Activated CD8-positive, alpha-beta T cell treated with anti-CD3 and anti-CD28 coated beads for 36 hours (primary cell): Measurements from ENCODE around the gene HABP4. TPM values are rescaled to one million over a fixed set of nuclear protein-coding genes. Genes with fewer than 3 reads are reported as not detected.
"Not testable (repeated sequence)": the region's sequence is repeated elsewhere in the genome, so short reads cannot be mapped to it uniquely, and the experiment has no call there.

Experiments
- ATAC-seq: fragments of 200-7000 bp; cut with Tn5 transposase; one replicate; pipeline ENCODE4 v1.10.0; 2021; ENCODE audit warnings: mild to moderate bottlenecking, moderate library complexity
- CTCF ChIA-PET: fragments of 350-600 bp; sonication (Branson Sonifier 250); formaldehyde crosslinking; loops from one replicate; lab custom pipeline; 2021; ENCODE audit warnings: antibody characterized with exemption; lab: Charles Lee
- POLR2A ChIA-PET: fragments of 350-600 bp; sonication (Branson Sonifier 250); formaldehyde crosslinking; loops from one replicate; lab custom pipeline; 2021; ENCODE audit warnings: antibody characterized with exemption; lab: Charles Lee
- DNase-seq: peaks from one replicate; pipeline ENCODE4 v3.0.0-alpha.2; 2020
- H3K27ac Mint-ChIP-seq: one replicate; pipeline ENCODE4 v1.8.0; 2021; ENCODE audit warnings: mild to moderate bottlenecking, mixed read lengths
- H3K27me3 Mint-ChIP-seq: one replicate; pipeline ENCODE4 v1.8.0; 2021; ENCODE audit warnings: mixed read lengths
- H3K36me3 Mint-ChIP-seq: one replicate; pipeline ENCODE4 v1.8.0; 2021; ENCODE audit warnings: low read depth, mixed read lengths
- H3K4me1 Mint-ChIP-seq: one replicate; pipeline ENCODE4 v1.8.0; 2021; ENCODE audit warnings: low read depth, mixed read lengths
- H3K4me3 Mint-ChIP-seq: one replicate; pipeline ENCODE4 v1.8.0; 2021; ENCODE audit warnings: mild to moderate bottlenecking, moderate library complexity, mixed read lengths
- H3K9me3 Mint-ChIP-seq: one replicate; pipeline ENCODE4 v1.8.0; 2021; ENCODE audit warnings: mixed read lengths
- intact Hi-C: fragments of 100-400 bp; cut with micrococcal nuclease; formaldehyde crosslinking; loops from one replicate; pipeline ENCODE4 v1.10.0; 2022
- total RNA-seq, 2 experiments: library from RNA; stranded (reverse); gene quantifications; one replicate each; pipeline ENCODE4 v1.2.3, GENCODE V29; 2021
- TF ChIP-seq, protein P1 (sequence below): fragments of 200-600 bp; IDR thresholded peaks from one replicate; pipeline ENCODE4 v1.8.0; 2022; ENCODE audit warnings: antibody characterized with exemption, mild to moderate bottlenecking

The HABP4 gene
- total RNA-seq, 2 experiments from 2014 or later: 7.0 to 8.3 TPM

DNA sequence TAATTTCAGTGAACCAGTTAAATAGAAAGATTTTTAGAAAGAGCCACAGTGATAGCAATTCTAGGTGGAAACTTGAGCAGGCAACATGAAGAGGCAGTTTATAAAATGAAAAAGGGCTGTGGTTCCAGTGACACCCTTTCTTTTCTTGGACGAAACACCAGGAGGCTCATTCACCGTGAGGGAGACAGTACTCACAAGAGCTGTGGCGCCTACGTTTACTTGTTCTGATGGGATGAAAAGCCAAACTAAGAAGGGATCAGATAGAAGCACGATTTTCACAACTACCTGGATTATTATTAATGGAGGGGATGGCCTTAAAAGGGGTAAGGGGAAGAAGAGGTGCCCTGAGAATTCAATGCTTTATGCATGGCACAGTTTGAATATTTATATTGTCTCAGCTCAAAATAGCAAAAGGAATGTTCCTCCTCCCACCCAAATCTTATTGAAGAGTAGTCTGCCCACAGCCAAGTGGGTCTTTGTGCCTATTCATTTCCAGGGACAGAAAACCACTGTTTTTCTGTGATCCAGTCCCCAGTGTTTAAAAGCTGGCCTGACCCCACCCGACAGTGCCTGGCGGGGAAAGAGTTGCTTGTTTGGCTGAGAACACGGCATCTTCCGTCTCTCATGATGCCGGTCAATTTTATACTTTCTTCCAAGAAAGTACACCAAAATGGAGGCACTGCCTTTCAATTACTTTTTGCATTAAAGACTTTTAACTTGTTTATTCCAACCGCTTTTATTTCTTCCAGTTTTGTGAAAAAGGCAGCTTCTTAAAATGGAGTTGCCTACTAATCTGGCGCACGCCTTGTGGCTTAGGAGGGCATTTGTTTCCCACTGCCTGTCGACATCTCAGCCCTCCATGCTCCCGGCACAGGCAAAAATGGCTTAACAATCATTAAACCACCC is 51.9 kb downstream of the HABP4 start:
- no peaks in the 10 kb centered on the region for H3K9me3 Mint-ChIP-seq
- no peak overlapping the region for H3K4me3 Mint-ChIP-seq
- no peak for DNase-seq
- H3K27me3 Mint-ChIP-seq: no peaks in the 10 kb centered on the region
- POLR2A ChIA-PET: no interaction called here
- H3K4me1 Mint-ChIP-seq: no peaks in the 10 kb centered on the region
- no peak for ATAC-seq
- H3K27ac Mint-ChIP-seq: no peak overlapping the region
- intact Hi-C loops: no loop called here
- CTCF ChIA-PET: no interaction called here
- TF ChIP-seq, protein P1, sequence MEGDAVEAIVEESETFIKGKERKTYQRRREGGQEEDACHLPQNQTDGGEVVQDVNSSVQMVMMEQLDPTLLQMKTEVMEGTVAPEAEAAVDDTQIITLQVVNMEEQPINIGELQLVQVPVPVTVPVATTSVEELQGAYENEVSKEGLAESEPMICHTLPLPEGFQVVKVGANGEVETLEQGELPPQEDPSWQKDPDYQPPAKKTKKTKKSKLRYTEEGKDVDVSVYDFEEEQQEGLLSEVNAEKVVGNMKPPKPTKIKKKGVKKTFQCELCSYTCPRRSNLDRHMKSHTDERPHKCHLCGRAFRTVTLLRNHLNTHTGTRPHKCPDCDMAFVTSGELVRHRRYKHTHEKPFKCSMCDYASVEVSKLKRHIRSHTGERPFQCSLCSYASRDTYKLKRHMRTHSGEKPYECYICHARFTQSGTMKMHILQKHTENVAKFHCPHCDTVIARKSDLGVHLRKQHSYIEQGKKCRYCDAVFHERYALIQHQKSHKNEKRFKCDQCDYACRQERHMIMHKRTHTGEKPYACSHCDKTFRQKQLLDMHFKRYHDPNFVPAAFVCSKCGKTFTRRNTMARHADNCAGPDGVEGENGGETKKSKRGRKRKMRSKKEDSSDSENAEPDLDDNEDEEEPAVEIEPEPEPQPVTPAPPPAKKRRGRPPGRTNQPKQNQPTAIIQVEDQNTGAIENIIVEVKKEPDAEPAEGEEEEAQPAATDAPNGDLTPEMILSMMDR: no peak
- H3K36me3 Mint-ChIP-seq: no peaks in the 10 kb centered on the region

DNA sequence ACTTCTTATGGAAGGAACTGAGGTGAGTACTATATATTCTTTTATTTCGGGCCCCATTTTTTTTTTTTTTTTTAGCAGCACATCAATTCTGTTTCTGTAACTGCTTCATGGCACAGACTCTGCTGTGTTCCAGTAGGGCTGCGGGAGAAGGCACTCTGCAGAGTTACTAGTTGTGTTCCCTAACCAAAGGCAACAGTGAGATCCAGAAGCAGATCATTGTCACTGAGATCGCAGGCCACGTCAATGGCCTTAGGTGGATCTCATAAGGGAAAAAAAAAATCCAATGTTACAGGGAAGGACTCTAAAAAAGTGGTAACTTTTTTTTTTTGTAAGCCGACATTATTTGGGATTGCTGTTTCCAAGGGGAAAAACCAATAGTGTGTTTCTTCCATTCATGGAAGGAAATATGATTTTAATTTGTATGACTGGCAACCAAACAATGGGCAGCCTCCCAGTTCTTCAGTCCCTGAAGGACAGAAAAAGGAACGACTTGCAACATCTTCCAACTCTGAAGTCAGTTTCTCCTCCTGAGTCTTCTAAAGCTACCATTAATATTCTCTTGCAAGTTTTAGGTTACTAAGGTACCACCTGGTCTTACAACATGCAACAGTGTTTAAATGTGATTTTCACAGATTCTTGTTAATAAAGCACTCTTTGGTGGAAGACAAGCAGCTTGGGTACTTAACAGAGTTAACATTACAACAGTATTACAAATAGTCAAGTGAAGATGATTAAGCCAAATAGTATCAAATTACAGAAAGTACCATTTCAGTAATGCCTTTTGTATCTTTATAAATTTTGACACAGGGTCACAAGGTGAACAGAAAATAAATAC is 52.8 kb downstream of the HABP4 start:
- CTCF ChIA-PET: no interaction called here

DNA sequence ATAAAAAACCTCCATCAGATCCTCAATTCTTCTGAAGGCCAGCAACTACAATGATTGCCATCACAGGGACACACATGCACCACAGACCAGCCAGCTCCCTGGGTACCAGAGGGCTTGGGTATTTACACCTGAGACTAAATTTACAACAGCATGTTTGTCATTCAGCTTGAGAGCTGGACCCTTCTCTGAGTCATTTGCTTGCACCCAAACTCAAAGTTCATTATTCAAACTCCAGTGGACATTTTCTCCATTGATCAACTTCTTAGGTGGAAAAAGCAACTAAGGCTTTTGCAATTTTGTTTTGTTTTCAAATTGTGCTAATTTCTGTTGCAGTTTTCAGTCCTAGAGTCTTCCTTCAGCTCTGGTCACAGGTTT is 53.4 kb downstream of the HABP4 start:
- CTCF ChIA-PET, H3K27ac Mint-ChIP-seq, DNase-seq, POLR2A ChIA-PET, intact Hi-C loops, H3K27me3 Mint-ChIP-seq, H3K4me3 Mint-ChIP-seq, ATAC-seq, H3K4me1 Mint-ChIP-seq, H3K36me3 Mint-ChIP-seq, H3K9me3 Mint-ChIP-seq: not testable (repeated sequence)

More for the DNA sequence above, 52.8 kb downstream of the HABP4 start:
- Mint-ChIP-seq H3K27me3 (no peaks in the 10 kb centered on the region), H3K4me1 (no peaks in the 10 kb centered on the region), H3K36me3 (no peaks in the 10 kb centered on the region), H3K27ac (no peak overlapping the region), H3K4me3 (no peak overlapping the region), H3K9me3 (no peaks in the 10 kb centered on the region)
- DNase-seq: no peak
- no peak for ATAC-seq
- TF ChIP-seq, protein P1: no peak
- POLR2A ChIA-PET: no interaction called here
- intact Hi-C loops: no loop called here

DNA sequence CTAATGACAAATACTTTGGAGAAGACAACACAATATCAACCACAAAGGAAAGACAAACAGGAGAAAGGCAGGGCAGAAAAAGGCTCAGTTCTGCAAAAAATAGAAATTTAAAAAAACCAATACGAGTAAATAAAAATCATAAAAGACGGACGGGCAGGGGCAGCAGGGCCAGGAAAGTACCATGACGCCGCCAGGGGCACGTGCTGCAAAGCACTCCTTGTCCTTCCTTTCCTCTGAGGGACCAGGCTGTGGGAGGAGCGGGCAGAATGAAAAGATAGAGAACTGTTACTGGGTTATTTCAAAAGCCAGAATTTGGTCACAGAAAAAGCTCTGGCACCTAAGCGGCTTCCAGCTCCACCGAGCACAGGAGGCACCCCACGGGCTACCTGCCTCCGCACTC is 53.9 kb downstream of the HABP4 start:
- Mint-ChIP-seq H3K27ac (no peak overlapping the region), H3K4me3 (no peak overlapping the region), H3K36me3 (no peaks in the 10 kb centered on the region), H3K4me1 (no peaks in the 10 kb centered on the region), H3K9me3 (no peaks in the 10 kb centered on the region), H3K27me3 (no peaks in the 10 kb centered on the region)
- intact Hi-C loops: no loop called here
- DNase-seq (no peak), ATAC-seq (no peak)
- ChIA-PET CTCF (no interaction called here), POLR2A (no interaction called here)
- TF ChIP-seq, protein P1: no peak

DNA sequence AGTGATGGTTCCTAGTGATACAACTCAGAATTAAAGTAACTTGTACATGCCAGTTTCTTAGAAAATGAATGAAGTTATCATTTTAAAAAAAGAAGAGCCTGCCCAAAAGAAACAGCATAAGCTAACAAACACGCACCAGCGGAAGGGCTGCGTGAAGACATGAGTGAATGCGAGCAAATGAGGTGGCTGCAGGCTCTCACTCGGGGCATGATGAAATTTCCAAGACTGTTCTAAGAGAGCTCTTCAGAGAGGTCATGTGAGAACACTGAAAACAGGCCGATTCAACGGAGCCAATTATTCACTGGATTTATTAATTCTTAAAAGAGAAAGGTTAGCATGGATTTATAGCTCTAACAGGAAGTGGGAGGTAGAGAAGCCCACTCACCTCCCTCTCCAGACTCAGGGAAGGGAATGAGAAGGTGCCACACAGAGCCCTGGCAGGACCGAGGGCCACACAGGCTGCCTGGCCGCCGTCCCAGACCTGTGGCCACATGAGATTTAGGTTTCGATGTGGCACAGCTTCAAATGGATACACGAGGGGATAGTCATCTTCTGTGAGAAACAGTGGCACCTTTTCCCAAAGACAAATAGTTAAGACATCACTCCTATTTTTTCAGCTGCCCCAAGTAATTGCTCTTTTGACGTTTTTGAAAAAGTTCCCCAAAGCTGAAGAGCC is 55.5 kb downstream of the HABP4 start:
- ChIA-PET POLR2A (interaction anchor here (0.6 to 1.0 kb wide), 2 partner anchors 23 to 375 kb away, joined by 3 read pairs; no protein-coding TSS in a partner anchor), CTCF (interaction anchor here (1.4 kb wide), 1 partner anchor 7 kb away, joined by 3 read pairs; no protein-coding TSS in a partner anchor)

More for the DNA sequence above, 55.5 kb downstream of the HABP4 start:
- H3K27ac Mint-ChIP-seq: no peak overlapping the region
- no peaks in the 10 kb centered on the region for H3K36me3 Mint-ChIP-seq
- TF ChIP-seq, protein P1: no peak
- H3K27me3 Mint-ChIP-seq: no peaks in the 10 kb centered on the region
- intact Hi-C loops: no loop called here
- DNase-seq (no peak), ATAC-seq (no peak)
- no peaks in the 10 kb centered on the region for H3K9me3 Mint-ChIP-seq
- no peak overlapping the region for H3K4me3 Mint-ChIP-seq
- peaks cover 4% of the 10 kb centered on the region for H3K4me1 Mint-ChIP-seq
